NCI-H82 treated with DMSO at 0.1 percent for 48 hours (cell line): ENCODE data around the gene RASSF7.
"Not testable (repeated sequence)": the region's sequence is repeated elsewhere in the genome, so short reads cannot be mapped to it uniquely, and the experiment has no call there.

Experiments used
- DNase-seq: peaks from one replicate; lab custom pipeline; 2025; ENCODE audit not compliant: unreplicated experiment; lab: John Stamatoyannopoulos, UW

The RASSF7 gene

DNA sequence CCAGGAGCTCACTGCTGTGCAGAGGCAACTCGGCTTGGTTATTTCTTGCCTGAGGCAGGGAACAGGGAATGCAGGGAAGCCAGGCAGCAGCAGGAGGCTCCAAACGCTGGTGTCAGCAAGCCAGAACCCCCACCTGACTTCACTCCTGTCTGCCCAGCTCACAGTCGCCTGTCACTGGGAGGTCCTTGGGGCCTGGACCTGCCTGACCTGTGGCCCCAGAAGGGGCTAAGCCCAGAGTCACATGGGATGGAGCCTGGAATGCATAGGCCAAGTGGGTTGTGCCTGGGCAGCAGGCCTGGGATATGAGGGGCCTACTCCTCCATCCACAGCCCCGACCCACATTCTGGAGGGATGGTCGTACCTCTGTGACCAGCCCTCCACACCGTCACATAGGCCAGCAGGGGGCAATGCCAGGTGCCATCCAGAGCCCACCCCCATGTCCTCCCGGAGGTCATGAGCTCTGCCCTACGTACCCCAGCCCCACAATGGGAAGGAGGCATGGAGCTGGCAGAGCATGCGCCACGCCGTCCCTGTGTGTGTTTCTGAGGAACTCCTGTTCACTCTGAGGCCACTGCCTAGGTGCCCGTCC, 5.2 kb downstream of the RASSF7 start:
- no peak for DNase-seq

- no peak for DNase-seq
Observed at GRCh38 chr11:567011-567628, 6.3 kb downstream of the RASSF7 start.

DNA sequence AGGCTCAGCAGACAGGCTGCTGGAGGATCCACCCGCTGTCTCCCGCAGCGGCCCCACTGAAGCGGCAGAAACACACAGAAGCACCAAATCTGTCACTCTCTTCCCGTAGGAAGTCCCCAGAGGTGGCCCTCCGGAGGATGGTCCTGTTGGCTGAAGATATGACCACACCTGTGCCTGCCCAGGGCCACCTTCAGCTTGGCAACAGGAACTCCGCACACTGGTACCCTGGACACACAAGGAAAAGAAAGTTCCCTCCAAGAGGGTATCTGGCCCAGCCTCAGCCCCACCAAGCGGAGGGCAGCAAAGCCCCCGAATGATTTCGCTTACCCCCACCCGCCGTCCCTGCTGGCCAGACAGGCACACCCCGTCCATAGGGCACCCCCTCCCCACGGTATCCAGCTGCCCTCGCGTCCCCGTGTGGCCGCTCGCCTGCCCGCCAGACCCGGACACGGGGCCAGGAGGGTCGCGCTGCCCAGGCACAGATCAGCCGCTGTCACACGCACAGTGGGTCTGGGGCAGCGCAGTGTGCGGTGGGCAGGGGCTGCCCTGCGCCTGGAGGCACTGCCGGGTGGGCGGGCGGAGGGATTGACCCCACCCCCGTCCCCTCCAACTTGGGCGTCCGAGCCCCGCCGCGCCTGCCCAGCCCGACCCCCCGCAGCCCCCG, 7.0 kb downstream of the RASSF7 start:
- DNase-seq, result no peak

DNA sequence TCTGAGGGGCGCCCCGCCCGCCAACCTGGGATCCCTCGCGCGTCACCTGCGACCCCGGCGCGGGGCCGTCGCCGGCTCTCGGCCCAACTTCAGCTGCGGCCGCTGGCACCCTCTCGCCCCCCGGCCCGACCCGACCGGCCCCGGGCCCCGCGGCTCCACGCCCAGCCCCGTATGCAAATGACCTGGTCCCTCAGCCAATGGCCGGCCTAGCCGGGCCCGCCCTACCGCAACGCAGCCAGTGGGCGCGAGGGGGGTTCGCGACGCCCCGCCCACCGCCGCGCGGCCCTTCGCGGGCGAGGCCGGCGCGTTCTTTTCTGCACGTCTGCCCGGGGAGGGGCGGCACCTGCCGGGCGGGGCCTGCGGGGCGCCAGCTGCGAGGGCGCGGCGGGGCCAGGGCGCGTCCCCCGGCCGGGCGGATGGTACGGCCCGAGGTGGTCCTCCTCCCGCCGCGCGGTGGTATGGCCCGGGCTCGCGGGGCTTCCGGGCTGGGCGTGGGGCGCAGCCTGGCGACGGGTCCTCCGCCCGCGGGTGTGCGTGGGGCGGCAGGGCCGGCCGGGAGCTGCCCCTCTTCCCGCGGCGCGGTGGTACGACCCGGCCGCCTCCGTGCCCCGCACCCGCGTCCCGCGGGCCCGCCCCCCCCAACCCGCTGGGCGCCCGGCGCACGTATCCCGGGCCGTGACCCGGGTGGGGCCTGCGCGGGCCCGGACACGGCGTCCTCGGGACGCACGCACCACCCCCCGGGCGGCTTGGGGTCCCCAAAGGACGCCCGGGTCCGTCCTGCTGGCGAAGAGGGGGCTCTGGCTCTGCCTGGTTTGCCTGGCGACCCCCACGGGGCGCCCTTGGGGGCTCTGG, 7.8 kb downstream of the RASSF7 start:
- peak; percentile 69 for DNase-seq

DNA sequence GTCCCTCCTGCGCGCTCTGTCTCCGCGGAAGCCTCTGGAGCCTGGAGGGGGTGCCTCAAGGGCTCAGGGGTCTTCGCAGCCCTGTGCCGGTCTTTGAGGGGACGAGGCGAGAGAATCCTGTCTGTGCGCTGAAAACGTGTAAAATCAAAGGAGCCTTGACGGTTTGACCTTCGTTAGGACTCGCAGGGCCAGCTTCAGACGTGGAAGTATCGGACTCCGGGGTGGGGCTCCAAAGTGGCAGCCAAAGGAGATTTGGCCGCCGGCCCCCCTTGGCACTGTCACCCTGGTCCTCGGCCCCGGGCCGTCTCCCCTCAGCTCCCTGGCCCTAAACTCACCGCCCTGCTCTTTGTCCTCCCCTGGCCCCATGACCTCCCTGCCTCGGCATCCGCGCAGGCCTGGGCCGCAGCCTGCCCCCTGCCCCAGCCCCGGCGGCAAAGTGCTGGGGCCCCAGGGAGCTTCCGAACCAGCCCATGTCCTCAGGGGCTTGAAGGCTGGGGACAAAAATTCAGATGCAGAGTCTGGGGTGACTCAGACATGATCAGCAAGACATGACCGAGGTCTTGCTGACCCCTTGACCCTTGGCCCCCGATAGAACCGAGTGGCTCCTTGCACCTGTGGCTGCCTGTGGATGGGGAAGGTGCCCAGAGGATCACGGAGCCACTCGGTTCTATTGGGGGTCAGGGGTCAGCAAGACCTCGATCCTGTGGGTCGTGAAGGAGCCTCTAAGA, 8.6 kb downstream of the RASSF7 start:
- no peak for DNase-seq

DNA sequence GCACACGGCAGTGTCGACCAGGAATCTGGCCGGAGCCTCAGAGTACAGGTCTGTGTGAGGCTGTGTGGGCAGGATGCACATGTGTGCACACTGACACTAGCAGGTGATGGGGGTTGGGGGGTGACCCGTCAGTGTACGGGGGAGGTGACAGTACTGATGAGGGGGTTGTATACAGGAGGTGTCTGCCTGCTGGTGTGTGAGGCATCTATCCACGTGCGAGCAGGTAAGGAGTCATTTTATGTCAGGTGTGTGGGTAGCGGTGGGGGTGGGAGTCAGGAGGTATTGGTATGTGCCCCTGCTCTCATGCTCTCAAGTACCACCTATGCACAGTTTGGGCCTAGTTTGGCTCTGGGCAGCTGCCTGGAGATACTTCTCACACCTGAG, 11.0 kb downstream of the RASSF7 start:
- no peak for DNase-seq

DNA sequence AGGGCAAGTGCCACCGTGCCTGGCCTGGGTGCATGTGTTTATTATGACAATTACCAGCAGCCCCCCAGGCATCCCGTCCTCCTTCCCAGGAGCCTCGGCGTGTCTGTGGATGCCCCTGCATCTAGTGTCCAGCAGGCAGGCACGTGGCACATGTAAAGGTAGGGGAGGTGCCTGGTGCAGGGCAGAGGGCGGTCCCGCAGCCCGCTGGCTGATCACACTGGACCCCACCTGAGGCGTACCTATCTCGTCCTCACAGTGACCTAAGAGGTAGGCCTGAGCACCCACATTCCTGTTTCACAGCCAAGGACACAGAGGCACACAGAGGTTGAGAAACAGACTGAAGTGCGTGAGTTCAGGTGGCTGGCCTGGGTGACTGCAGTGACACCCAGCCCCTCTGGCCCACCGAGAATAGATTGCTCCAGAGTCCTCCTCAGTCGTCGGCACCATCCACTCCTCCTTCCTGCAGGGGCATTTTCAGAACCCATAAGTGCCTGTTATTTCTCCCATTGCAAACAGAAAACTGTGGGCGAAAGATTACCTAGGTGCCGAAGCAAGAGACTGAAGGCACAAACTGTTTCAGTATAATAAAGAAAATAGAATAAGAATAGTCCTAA, 12.5 kb downstream of the RASSF7 start:
- no peak for DNase-seq

DNA sequence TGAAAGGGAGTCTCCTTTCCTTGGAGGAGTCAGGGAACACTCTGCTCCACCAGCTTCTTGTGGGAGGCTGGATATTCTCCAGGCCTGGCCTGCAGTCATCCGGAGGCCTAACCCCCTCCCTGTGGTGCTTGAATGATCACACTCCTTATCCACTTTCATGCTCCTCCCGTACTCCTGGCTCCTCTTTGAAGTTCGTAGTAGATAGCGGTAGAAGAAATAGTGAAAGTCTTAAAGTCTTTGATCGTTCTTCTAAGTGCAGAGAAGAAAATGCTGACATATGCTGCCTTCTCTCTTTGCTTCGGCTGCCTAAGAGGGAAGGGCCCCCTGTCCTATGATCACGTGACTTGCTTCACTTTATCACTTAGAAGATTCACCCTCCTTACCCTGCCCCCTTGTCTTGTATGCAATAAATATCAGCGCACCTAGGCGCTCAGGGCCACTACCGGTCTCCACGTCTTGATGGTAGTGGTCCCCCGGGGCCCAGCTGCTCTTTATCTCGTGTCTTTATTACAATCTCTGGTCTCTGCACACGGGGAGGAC, 13.3 kb downstream of the RASSF7 start:
- not testable (repeated sequence) for DNase-seq

DNA sequence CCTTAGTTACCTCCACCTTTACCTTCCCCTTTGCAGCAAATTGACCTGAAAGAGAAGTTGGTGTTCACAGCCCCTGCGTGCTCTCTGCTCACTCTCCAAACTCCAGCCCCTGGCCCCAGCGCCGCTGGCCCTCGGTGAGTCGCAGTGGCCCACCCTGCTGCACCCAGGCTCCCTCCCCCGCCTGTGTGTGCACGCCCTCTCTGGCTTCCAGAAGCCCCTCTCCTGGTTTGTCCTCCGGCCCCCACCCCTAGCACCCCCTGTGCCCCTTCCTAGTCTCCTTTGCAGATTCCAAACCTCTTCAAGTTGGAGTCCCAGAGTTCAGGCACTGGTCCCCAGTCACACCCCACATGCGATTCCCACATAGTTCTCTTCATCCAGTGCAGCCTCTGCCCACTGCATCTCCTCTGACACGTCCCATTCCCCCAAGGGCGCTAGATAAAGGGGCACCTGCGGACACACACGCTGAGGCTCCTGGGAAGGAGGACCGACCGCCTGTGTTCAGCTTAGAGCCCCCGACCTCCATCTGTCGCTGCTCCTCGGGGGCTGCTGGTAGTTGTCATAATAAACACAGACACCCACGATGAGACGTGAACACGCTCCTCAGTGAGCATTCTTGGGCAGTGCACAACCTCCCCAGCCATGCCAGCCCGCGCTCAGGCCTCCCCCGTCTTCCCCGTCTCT, 14.0 kb downstream of the RASSF7 start:
- no peak for DNase-seq

DNA sequence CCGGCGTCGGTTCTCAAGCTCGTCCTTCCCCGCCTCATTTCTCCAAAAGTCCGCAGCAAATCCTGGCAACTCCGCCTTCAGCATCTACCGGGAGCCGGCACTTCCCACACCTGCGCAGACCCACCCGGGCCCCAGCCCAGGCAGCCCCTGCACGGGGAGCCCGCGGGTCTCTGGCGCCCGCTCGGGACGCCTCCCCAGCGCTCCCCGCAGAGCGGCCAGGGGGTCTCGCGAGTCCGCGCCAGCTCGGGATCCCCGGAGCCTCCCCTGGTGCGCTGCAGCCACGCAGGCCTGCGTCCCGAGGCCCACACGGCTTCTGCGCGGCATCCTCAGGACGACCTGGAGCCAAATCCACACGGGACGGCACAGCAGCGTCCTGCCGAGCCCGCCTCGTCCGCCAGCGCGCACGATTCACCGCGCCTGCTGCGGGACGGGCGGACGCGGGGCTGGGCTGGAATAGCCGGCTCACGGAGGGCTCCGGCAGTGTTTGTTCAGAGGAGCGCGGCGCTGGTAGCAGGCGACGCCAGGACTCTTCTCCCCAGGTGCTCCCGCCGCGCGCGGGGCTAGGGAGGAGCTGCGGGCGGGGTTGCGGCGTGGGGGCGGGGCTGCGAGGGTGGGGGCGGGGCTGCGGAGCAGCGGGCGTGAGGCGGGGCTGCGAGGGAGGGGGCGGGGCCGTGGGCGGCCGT, 14.7 kb downstream of the RASSF7 start:
- DNase-seq, result no peak

DNA sequence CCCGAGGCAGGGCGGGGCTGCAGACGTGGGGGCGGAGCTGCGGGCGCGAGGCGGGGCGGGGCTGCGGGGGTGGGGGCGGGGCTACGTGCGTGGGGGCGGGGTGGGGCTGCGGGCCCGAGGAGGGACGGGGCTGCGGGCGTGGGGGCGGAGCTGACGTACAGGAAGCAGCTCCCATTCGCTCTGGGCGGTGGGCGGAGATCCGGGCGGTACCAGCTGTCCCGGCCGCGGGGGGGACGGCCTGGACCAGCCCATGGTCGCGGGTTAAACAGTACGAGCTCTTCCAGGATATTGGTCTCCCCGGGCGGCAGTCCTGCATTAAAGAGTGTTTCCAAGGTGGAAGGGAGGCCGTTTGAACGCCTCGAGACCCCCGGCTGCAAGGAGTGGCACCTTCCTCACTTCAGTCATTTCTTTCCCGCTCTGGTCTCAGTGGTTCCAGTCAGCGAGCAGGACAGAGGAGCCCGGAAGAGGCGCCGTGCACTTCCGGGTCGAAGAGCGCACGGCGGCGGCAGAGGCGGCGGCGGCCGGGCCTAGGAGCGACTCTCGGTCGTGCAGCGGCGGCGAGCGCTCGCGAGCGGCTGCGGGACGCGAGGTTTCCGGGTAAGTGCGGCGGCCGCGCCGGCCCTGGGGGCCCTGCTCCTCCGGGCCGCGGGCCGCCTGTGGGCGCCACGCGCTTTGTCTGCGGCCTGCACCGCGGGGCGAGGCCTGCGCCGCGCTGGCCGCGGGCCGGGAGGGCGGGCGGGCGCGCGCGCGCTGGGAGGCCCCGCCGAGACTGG, 15.4 kb downstream of the RASSF7 start, which contains the start of gene PHRF1:
Gene PHRF1 (plus strand): TSS at position 475 of the 773 bp plus-strand sequence. CDS start 5,043 bp downstream, outside the sequence.
- peak; percentile 86 for DNase-seq

GRCh38 chr11:576811-577610, 16.2 kb downstream of the RASSF7 start:
- no peak for DNase-seq

- no peak for DNase-seq
Observed at GRCh38 chr11:577611-577894, 16.8 kb downstream of the RASSF7 start.

GRCh38 chr11:578276-579035, 17.7 kb downstream of the RASSF7 start:
- no peak for DNase-seq

- DNase-seq, result no peak
Observed at GRCh38 chr11:579830-580601, 19.2 kb downstream of the RASSF7 start.

DNA sequence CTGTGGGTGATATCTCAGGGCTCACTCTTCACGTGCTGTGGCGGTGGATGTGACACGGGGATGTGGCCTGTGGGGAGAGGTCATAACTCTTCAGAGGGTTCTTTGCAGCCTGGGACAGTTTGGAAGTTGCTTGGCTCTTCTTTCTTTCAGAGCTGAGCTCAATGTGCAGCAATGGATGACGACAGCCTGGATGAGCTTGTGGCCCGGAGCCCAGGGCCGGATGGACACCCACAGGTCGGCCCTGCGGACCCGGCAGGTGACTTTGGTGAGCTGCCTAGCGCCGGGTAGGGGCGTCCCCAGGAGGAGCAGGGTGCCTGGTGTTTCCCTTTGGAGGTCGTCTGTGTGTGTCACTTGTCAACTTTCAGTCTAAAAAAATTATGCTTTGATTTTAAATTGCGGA, 20.6 kb downstream of the RASSF7 start:
- no peak for DNase-seq
